ENCODE measurements around the gene SVEP1. TPM values are rescaled to one million over a fixed set of nuclear protein-coding genes. Genes with fewer than 3 reads are reported as not detected.

SVEP1 gene
- 139 and 162 TPM in 2 replicates for total RNA-seq

GRCh38 chr9:110579034-110579861 lies at the start of gene SVEP1:
SVEP1 (minus strand) TSS chr9:110579741; CDS start chr9:110579543, 198 bp downstream.

GRCh38 chr9:110337727-110338126 lies 241.8 kb downstream of the SVEP1 start, which contains the start of gene TXNDC8:
TXNDC8 (minus strand) TSS chr9:110337863.

Other genes starting within 250 kb of the SVEP1 start
- gene TXNDC8, start 241.9 kb downstream of the SVEP1 start, total RNA-seq, result not detected in 2 replicates
- gene MUSK, start 89.0 kb upstream of the SVEP1 start, total RNA-seq, result 3.9 TPM in 1 of 2 replicates, not detected in the other

All from pericardium fibroblast (primary cell).